DMS114 treated with DMSO at 0.1 percent for 48 hours (cell line): Measurements from ENCODE around the gene ALDH18A1.

Experiments
- DNase-seq: peaks from one replicate; lab custom pipeline; 2025; ENCODE audit not compliant: unreplicated experiment; lab: John Stamatoyannopoulos, UW

Gene ALDH18A1

GRCh38 chr10:95588025-95588424 lies 68.5 kb downstream of the ALDH18A1 start:
- no peak for DNase-seq

- DNase-seq = no peak
Measured at GRCh38 chr10:95579835-95580535, 76.5 kb downstream of the ALDH18A1 start.

GRCh38 chr10:95579292-95579691 lies 77.2 kb downstream of the ALDH18A1 start:
- DNase-seq = no peak

DNA sequence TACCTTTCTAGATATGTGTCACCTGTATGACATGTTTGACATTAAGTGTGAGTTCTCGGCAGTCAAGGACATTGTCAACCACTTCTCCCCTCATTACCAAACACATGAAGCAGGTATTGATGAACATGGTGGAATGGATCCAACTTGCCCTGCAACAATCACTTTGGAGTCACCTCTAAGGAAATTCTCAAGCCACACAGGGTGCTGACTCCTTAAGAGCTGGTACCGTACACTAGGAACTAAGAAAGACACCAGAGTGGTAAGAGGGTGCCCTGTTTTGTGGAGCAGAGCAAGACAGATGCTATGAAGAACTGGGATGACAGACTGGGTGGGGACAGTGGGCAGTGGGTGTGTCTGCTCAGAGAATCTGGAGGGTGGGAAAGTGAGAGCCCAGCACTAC lies 77.9 kb downstream of the ALDH18A1 start:
- DNase-seq = no peak

GRCh38 chr10:95574649-95575365 lies 81.7 kb downstream of the ALDH18A1 start:
- no peak for DNase-seq

GRCh38 chr10:95573964-95574604 lies 82.4 kb downstream of the ALDH18A1 start:
- no peak for DNase-seq

DNA sequence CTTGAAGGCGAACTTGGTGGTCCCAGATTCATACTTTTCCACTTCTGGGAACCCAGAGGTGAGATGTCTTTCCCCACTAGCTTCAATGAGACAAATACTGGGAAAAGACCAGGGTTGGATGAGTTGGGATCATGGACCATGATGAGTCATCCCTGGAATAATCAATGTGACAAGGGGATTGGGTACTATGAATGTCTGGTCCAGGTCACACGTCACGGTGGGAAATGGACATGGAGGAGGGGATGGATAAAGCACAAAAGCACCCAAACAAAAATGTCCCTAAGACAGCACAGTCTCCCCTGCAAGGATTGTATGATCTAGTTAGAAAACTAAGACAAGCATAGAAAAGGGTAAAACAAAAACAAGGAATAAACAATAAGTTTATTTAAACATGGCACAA lies 83.0 kb downstream of the ALDH18A1 start:
- no peak for DNase-seq

DNA sequence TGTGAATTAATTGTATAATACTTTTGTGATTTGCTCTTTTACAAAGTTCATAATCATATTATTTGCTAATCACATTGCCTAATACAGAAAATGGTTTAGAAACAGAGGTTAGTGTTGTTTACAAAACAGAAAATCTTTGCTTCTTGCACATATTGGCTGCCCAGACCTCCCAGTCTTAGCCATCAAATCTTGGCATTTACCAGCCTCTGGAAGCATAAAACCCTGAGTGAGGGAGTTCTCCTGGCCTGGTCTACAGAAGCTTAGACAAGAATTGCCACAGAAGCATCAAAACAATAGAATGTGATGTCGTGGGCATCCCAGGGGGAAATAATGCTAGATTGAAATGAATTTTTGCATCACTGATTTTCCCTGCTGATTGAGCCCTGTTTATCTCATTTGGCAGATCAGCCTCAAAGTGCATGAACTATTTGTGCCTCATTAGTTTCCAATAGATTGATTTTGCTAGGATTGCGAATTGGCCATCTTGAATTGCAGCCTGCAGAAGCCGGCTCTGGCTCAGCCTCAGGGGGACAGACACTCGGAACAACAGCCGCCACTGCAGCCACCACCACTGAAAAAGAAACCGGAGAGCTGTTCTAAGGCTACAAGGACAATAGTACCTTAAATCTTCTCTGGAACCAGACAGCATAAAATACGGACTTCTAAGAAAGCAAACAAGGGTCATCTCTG lies 84.2 kb downstream of the ALDH18A1 start:
- no peak for DNase-seq

DNA sequence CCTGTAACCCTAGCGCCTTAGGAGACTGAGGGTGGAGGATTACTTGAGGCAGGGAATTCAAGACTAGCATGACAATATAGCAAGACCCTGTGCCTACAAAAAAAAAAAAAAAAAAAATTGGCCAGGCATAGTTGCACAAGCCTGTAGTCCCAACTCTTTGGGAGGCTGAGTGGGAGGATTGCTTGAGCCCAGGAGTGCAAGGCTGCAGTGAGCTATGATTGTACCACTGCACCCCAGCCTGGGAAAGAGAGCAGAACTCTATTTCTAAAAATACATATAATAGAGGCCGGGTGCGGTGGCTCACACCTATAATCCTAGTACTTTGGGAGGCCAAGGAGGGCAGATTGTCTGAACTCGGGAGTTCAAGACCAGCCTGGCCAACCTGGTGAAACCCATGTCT lies 85.1 kb downstream of the ALDH18A1 start:
- DNase-seq = no peak

- no peak for DNase-seq
Measured at GRCh38 chr10:95569368-95569767, 87.1 kb downstream of the ALDH18A1 start.

DNA sequence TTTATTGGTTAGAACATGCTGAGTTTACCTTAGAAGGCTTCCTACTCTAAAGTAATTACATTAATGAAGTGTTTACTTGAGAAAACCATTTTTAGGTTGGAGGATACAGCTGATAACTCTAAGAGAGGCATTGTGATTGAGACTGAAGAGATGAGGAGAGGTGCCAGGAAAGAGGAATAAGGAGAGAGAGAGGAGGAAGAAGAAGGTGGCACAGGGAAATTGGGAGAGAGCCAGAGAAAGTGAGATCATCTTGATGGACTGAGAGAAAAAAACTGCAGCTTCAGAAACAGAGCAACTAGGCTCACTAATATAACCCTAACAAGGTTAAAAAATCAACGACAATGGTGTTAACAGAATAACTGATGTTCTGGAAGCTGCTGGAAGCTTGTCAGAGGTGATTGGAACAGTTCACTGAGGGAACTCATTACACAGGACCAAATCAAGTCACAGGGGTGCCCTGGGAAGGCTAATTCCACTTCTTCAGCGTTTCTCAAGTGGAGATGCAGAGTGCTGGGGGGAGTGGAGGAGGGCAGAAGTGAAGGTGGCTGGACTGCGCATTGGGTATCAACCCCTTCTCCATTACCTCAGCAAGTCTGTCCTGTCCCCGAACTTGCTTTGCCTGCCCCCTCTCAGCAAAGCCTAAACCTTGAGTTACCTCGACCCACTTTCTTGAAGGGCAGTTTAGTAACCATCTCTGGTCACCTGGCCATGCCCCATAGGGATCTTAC lies 88.4 kb downstream of the ALDH18A1 start:
- no peak for DNase-seq

GRCh38 chr10:95566136-95566535 lies 90.4 kb downstream of the ALDH18A1 start:
- no peak for DNase-seq

- DNase-seq = no peak
Measured at GRCh38 chr10:95565336-95565735, 91.2 kb downstream of the ALDH18A1 start.

DNA sequence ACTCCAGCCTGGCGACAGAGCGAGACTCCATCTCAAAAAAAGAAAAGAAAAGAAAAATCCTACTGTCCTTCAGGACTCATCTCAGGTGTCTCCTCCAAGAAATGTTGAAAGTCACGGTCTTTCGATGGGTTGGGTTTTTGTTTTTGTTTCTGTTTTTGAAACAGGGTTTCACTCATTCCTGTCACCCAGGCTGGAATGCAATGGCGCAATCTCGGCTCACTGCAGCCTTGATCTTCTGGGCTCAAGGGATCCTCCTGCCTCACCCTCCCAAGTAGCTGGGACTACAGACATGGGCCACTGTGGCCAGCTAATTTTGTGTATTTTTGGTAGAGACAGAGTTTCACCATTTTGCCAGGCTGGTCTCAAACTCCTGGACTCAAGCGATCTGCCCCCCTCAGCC lies 92.2 kb downstream of the ALDH18A1 start:
- no peak for DNase-seq

- DNase-seq = no peak
Measured at GRCh38 chr10:95562341-95562965, 94.1 kb downstream of the ALDH18A1 start.

GRCh38 chr10:95561864-95562177 lies 94.7 kb downstream of the ALDH18A1 start:
- no peak for DNase-seq

- DNase-seq = peak; percentile 92
Measured at GRCh38 chr10:95561177-95561863, 95.2 kb downstream of the ALDH18A1 start, which contains the start of gene SORBS1. TSS of gene SORBS1 (minus strand) at chr10:95561371. CDS start at chr10:95441135, 120,236 bp downstream.

GRCh38 chr10:95560278-95561176 lies 96.0 kb downstream of the ALDH18A1 start:
- DNase-seq = no peak

DNA sequence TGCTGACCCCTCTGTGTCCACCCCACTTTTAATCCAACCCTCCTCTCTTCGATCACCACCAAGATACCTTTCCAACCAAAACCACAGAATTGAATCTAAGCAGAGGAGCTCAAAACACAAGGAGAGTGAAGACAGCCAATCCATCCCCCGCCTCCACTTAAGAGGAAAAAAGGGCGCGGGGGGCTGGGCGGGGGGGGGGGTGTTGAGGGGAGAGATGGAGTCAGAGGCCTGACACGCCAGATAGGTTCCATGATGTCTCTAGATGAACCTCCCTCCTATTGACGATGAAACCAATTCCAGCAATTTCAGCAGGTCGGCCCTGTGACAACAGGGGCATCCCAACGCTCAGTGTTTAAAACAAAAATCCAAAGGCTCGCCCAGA lies 96.6 kb downstream of the ALDH18A1 start:
- DNase-seq = no peak
